Tibial nerve (tissue), 4 donors: Measurements from ENCODE around the gene RDH8. TPM values are rescaled to one million over a fixed set of nuclear protein-coding genes. Genes with fewer than 3 reads are reported as not detected.
A peak's percentile ranks its signal among the peaks of the same experiment; 100 is the strongest.

ENCODE experiments used
- DNase-seq, 2 donors: peaks; one replicate each; pipeline ENCODE4 v3.0.0-alpha.2; 2019; ENCODE audit warnings: low spot score in 2 of 2
- H3K27ac ChIP-seq, 4 donors: fragments of 200-600 bp; sonication (generic) in 3 of 4; one replicate each; pipeline ENCODE4 v1.5.1; 2017 to 2019; ENCODE audit warnings: mild to moderate bottlenecking in 1 of 4
- H3K27me3 ChIP-seq, 2 donors: fragments of 200-600 bp; sonication (generic) in 1 of 2; one replicate each; pipeline versions ENCODE4 v1.5.1 to v1.6.0; 2017 to 2019
- H3K36me3 ChIP-seq, 3 donors: fragments of 200-600 bp; sonication (generic); one replicate each; pipeline ENCODE4 v1.5.1; 2018 to 2019
- H3K4me1 ChIP-seq, 4 donors: fragments of 200-600 bp; sonication (generic) in 3 of 4; one replicate each; pipeline ENCODE4 v1.5.1; 2017 to 2019
- H3K4me3 ChIP-seq, 4 donors: fragments of 200-600 bp; sonication (generic) in 3 of 4; one replicate each; pipeline ENCODE4 v1.5.1; 2017 to 2019; ENCODE audit warnings: mild to moderate bottlenecking in 1 of 4, moderate library complexity in 1 of 4
- H3K9me3 ChIP-seq, 4 donors: fragments of 200-600 bp; sonication (generic) in 3 of 4; one replicate each; pipeline ENCODE4 v1.5.1; 2017 to 2019
- EP300 ChIP-seq, 2 donors: sonication (generic); formaldehyde crosslinking; IDR thresholded peaks; one replicate each; pipeline ENCODE4 v1.6.1; 2017; ENCODE audit warnings: antibody characterized with exemption in 2 of 2, mild to moderate bottlenecking in 1 of 2
- POLR2A ChIP-seq, 2 donors: fragments of 450-650 bp; IDR thresholded peaks; one replicate each; pipeline ENCODE4 v1.6.1; 2017; ENCODE audit warnings: antibody characterized with exemption in 2 of 2, mild to moderate bottlenecking in 2 of 2, moderate library complexity in 2 of 2
- WGBS, 2 donors: methylation state at CpG; one replicate each; pipeline ENCODE4 v1.1.5; 2018; 5-methylcytosine and 5-hydroxymethylcytosine counted together
- total RNA-seq, 4 donors: library from RNA; depleted of rRNA; stranded (reverse); fragments of >200 nt; gene quantifications; one replicate each; pipeline ENCODE4 v1.1.0, GENCODE V29; 2016
- TF ChIP-seq, protein P1 (sequence below), 5 experiments: fragments of 200-600 bp in 3 of 5; fragments of 450-650 bp in 2 of 5; sonication (generic) in 3 of 5; IDR thresholded peaks; one replicate each; pipeline ENCODE4 v1.5.1; 2016 to 2019; ENCODE audit warnings: antibody characterized with exemption in 5 of 5, mild to moderate bottlenecking in 3 of 5, moderate library complexity in 2 of 5

The RDH8 gene
- total RNA-seq, 4 donors from 2014 or later: not detected

GRCh38 chr19:10027158-10027997, 14.1 kb downstream of the RDH8 start:
- Histone ChIP-seq H3K27ac (peak overlapping the region in 1 of 4 donors; percentile 31), H3K36me3 (no peaks in the 10 kb centered on the region), H3K4me3 (no peak overlapping the region), H3K27me3 (peaks cover 0 to 13% of the 10 kb centered on the region in 2 donors), H3K9me3 (no peaks in the 10 kb centered on the region), H3K4me1 (peaks cover 0 to 11% (median 5%) of the 10 kb centered on the region in 4 donors)
- WGBS, 2 donors: 6 to 8% methylated on average over 18 to 27 of the region's 29 CpGs
- TF ChIP-seq POLR2A (IDR thresholded peaks at IDR 0.05) (no peak), EP300 (IDR thresholded peaks at IDR 0.05) (peak; percentile 77 to 85)
- TF ChIP-seq, protein P1, sequence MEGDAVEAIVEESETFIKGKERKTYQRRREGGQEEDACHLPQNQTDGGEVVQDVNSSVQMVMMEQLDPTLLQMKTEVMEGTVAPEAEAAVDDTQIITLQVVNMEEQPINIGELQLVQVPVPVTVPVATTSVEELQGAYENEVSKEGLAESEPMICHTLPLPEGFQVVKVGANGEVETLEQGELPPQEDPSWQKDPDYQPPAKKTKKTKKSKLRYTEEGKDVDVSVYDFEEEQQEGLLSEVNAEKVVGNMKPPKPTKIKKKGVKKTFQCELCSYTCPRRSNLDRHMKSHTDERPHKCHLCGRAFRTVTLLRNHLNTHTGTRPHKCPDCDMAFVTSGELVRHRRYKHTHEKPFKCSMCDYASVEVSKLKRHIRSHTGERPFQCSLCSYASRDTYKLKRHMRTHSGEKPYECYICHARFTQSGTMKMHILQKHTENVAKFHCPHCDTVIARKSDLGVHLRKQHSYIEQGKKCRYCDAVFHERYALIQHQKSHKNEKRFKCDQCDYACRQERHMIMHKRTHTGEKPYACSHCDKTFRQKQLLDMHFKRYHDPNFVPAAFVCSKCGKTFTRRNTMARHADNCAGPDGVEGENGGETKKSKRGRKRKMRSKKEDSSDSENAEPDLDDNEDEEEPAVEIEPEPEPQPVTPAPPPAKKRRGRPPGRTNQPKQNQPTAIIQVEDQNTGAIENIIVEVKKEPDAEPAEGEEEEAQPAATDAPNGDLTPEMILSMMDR (IDR thresholded peaks at IDR 0.05): peak; percentile 89 to 99 (median 95)
- DNase-seq: peak; percentile 87 to 89

DNA sequence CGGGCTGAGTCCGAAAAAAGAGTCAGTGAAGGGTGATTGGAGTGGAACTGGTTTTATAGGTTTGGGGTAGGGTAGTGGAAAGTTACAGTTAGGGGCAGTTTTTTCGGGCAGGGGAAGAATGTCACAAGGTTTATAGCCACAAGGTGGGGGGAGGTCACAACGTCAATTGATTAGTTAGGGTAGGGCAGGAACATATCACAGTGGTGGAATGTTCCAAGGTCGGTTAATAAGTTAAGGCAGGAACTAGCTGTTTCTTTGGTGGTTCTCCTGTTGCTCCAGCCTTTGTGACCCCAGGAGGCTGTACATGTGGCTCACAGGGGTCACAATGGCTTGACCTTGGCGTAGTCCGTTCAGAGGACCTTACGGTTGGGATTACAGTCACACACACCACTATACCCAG, 20.3 kb downstream of the RDH8 start:
- Histone ChIP-seq H3K36me3 (no peaks in the 10 kb centered on the region), H3K27ac (no peak overlapping the region), H3K27me3 (peaks cover 0 to 43% of the 10 kb centered on the region in 2 donors), H3K4me1 (peaks cover 0 to 11% (median 0%) of the 10 kb centered on the region in 4 donors), H3K4me3 (no peak overlapping the region), H3K9me3 (no peaks in the 10 kb centered on the region)
- 65 to 76% methylated on average over 8 of the region's 8 CpGs for WGBS, 2 donors
- TF ChIP-seq POLR2A (IDR thresholded peaks at IDR 0.05): no peak
- DNase-seq: no peak

DNA sequence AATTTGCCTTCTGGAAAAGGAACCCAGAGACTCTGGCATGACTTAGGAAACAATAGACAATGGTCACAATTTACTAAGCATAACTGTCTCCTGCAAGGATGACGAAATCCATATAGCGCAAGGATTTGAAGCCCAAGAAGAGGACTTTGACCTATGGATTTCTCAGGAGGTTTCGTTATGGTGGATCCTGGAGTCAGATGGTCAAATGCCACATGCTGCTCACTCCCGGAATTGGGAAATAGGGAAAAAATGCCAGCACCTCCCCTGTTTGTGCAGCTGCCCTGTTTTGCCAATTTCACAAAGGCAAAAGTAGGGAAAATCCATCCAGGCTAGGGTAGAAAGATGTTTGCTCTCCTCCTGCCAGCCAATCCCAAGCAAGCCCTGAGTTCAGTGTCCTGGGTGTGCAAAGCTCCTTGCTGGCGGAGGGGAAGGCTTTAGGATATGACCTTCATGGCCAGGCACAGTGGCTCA, 23.4 kb downstream of the RDH8 start:
- TF ChIP-seq POLR2A (IDR thresholded peaks at IDR 0.05): no peak
- TF ChIP-seq, protein P1 (IDR thresholded peaks at IDR 0.05): no peak
- no peak for TF ChIP-seq EP300 (IDR thresholded peaks at IDR 0.05)
- DNase-seq: no peak
- Histone ChIP-seq H3K27me3 (peaks cover 0 to 37% of the 10 kb centered on the region in 2 donors), H3K36me3 (no peaks in the 10 kb centered on the region), H3K4me3 (no peak overlapping the region), H3K9me3 (peaks cover 0 to 11% (median 0%) of the 10 kb centered on the region in 4 donors), H3K4me1 (peaks cover 0 to 11% (median 0%) of the 10 kb centered on the region in 4 donors), H3K27ac (peak overlapping the region in 2 of 4 donors; percentile 50 to 58)
- WGBS, 2 donors: 30 to 42% methylated on average over 5 of the region's 5 CpGs

DNA sequence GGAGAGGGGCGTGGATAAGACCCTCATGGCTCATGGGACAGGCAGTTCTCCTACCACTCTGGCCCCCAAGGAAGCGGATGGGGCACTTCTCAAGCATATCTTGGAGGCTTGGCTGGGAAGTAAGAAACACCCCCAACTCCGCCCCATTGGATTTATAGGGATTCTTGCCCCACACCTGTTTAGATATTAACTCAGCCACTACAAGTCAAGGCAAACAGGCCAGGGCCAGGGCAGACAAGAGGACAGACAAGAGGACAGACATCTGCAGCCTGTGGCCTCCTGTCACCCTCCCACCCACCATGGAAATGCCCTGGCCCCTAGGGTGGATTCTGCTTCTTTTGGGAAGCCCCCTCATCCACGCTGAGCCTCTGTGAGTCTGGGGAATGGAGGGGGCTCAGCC, 24.1 kb downstream of the RDH8 start:
- peaks cover 0 to 18% (median 3%) of the 10 kb centered on the region in 4 donors for H3K9me3 ChIP-seq
- TF ChIP-seq EP300 (IDR thresholded peaks at IDR 0.05) (no peak), POLR2A (IDR thresholded peaks at IDR 0.05) (no peak)
- TF ChIP-seq, protein P1 (IDR thresholded peaks at IDR 0.05): no peak
- 69 to 75% methylated on average over 4 of the region's 4 CpGs for WGBS, 2 donors
- peaks cover 0 to 29% of the 10 kb centered on the region in 2 donors for H3K27me3 ChIP-seq
- H3K27ac ChIP-seq: no peak overlapping the region
- H3K36me3 ChIP-seq: no peaks in the 10 kb centered on the region
- no peak overlapping the region for H3K4me3 ChIP-seq
- H3K4me1 ChIP-seq: peaks cover 0 to 11% (median 0%) of the 10 kb centered on the region in 4 donors
- no peak for DNase-seq

DNA sequence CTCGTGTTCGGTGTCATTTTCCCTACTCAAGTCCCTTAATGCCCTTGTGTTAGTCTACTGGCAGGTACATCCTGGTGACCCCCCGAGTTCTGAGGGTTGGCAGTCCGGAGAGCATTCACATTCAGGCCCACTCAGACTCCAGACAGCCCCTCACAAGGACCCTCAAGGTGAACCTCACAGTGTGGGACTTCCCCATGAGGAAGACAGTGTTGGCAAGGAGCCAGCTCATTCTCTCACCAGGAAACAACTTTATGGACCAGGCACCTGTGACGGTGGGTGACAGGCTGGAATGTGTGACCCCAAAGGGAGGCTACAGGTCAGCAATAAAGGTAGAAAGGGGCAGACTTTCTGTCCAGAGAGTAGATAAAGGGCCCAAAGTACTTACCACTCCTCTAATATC, 24.5 kb downstream of the RDH8 start:
- no peak overlapping the region for H3K4me3 ChIP-seq
- H3K9me3 ChIP-seq: peaks cover 0 to 22% (median 5%) of the 10 kb centered on the region in 4 donors
- TF ChIP-seq EP300 (IDR thresholded peaks at IDR 0.05) (no peak), POLR2A (IDR thresholded peaks at IDR 0.05) (no peak)
- TF ChIP-seq, protein P1 (IDR thresholded peaks at IDR 0.05): no peak
- no peak overlapping the region for H3K27ac ChIP-seq
- 62 to 64% methylated on average over 5 of the region's 5 CpGs for WGBS, 2 donors
- no peaks in the 10 kb centered on the region for H3K36me3 ChIP-seq
- DNase-seq: no peak
- H3K27me3 ChIP-seq: peaks cover 0 to 26% of the 10 kb centered on the region in 2 donors
- peaks cover 0 to 11% (median 0%) of the 10 kb centered on the region in 4 donors for H3K4me1 ChIP-seq
